ENCODE results near the gene ARVCF.

ARVCF gene

DNA sequence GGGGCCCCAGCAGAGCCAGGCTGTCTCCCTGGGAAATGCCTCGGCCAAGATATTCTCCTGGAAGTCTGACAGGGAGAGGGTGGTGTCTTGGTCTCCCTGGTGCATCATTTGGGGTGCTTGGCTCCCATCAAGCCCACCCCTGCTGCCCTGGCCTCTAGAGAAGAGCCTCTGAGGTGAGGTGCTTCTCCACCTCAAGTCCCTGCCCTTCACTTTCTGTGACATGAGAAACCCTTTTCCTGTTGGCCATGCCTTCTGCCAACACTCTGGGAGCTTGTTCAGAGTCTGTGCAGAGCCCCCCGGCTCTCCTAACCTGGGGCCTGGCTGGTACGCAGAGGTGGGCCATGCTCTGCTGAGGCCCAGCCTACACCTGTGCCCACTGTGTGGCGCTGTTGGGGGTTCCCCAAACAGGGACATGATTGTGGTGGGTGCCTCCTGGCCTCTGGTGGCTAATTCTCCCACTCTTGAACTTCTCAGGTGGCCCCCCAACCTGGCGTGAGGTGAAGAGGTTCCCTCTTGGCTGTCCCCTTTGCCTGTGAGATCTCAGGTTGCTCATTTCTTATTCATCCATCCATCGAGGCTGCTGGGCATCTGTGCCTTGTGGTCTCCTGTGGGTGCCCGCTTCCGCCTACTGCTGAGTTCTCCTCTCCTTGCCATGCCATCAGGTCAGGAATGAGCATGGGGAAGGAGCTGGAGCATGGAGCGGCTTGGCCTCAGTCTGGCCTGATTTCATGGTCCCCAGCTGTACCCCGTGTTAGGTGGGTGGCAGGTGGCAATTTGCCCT is 44.3 kb upstream of the ARVCF start:
- Histone ChIP-seq H3K4me3 (ENCODE audit: low read length in 2 of 2) (no peak overlapping the region), H3K9ac (ENCODE audit: low read depth in 1 of 2, low read length in 2 of 2) (no peak overlapping the region), H3K27me3 (ENCODE audit: control insufficient read depth in 2 of 2, insufficient read depth in 2 of 2, low read length in 2 of 2) (no peaks in the 10 kb centered on the region), H3K4me1 (ENCODE audit: control insufficient read depth in 2 of 2, insufficient read depth in 2 of 2, low read length in 2 of 2) (no peaks in the 10 kb centered on the region), H3K36me3 (ENCODE audit: control insufficient read depth in 2 of 2, insufficient read depth in 2 of 2, low read length in 2 of 2) (peaks cover 32 to 54% of the 10 kb centered on the region in 2 donors), H3K27ac (ENCODE audit: low read depth in 2 of 2, low read length in 2 of 2) (no peak overlapping the region), H3K9me3 (ENCODE audit: control insufficient read depth in 2 of 2, low read length in 2 of 2) (no peaks in the 10 kb centered on the region)

DNA sequence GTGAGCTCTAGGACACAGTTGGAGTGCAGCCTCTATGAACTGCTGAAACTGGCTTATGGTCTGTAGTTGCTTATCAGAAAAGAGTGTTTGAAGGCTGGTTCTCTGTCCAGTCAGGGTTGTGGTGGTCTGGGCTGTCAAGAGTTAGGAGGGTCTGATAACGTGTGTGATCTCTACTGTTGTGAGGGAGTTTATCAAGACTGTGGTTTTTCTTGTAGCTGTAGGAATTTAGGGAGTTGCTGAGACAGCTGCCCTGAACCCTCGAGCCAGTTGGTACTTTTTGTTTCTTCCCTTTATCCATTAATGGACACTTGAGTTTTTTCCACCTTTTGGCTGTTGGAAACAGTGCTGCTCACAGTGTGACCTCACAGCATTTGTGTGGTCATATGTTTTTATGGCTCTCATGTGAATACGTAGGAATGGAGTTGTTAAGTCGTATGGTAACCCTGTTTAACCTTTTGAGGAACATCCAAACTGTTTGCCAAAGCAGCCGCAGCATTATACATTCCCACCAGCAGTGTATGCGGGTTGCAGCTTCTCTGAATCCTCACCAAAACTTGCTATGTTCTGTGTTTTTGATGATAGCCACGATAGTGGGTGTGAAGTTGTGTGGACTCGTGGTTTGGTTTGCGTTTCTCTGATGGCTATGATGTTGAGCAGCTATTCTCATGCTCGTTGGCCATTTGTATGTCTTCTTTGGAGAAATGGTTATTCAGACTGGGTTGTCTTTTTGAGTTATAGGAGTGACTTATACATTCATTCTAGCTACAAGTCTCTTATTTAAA is 42.6 kb upstream of the ARVCF start:
- Histone ChIP-seq H3K9ac (ENCODE audit: low read depth in 1 of 2, low read length in 2 of 2) (no peak overlapping the region), H3K4me3 (ENCODE audit: low read length in 2 of 2) (no peak overlapping the region), H3K27ac (ENCODE audit: low read depth in 2 of 2, low read length in 2 of 2) (no peak overlapping the region), H3K4me1 (ENCODE audit: control insufficient read depth in 2 of 2, insufficient read depth in 2 of 2, low read length in 2 of 2) (no peaks in the 10 kb centered on the region), H3K27me3 (ENCODE audit: control insufficient read depth in 2 of 2, insufficient read depth in 2 of 2, low read length in 2 of 2) (no peaks in the 10 kb centered on the region), H3K36me3 (ENCODE audit: control insufficient read depth in 2 of 2, insufficient read depth in 2 of 2, low read length in 2 of 2) (peaks cover 30 to 51% of the 10 kb centered on the region in 2 donors), H3K9me3 (ENCODE audit: control insufficient read depth in 2 of 2, low read length in 2 of 2) (no peaks in the 10 kb centered on the region)

DNA sequence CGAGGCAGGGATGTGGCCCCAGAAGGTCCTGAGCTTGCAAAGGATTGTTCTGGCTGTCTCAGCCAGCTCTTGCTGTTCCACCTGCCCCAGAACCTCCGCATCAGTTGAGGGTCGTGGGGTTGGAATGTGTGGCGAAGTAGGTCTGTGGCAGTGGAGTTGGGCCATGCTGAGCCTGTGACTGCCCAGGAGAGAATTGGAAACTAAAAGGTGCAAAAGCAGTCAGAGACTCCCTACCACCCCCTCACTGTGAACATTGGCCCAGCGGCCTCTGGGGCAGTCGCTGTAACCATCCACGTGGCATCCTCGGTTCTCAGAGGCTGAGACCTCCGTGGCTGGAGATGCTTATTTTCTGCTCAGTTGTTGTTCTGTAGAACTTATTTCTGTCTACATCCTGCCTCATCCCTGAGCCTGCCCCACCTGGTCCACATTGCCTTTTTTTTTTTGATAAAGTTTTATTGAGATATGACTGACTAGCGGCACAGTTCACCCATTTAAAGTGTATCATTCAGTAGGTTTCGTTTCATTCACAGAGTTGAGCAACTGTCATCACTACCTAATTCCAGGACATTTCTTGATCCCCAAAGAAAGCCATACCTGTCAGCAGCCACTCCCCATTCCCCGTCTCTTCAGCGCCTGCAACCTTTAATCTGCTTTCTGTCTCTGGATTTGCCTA is 41.1 kb upstream of the ARVCF start:
- Histone ChIP-seq H3K27me3 (ENCODE audit: control insufficient read depth in 2 of 2, insufficient read depth in 2 of 2, low read length in 2 of 2) (no peaks in the 10 kb centered on the region), H3K36me3 (ENCODE audit: control insufficient read depth in 2 of 2, insufficient read depth in 2 of 2, low read length in 2 of 2) (peaks cover 34 to 56% of the 10 kb centered on the region in 2 donors), H3K4me3 (ENCODE audit: low read length in 2 of 2) (no peak overlapping the region), H3K9ac (ENCODE audit: low read depth in 1 of 2, low read length in 2 of 2) (no peak overlapping the region), H3K9me3 (ENCODE audit: control insufficient read depth in 2 of 2, low read length in 2 of 2) (no peaks in the 10 kb centered on the region), H3K4me1 (ENCODE audit: control insufficient read depth in 2 of 2, insufficient read depth in 2 of 2, low read length in 2 of 2) (peaks cover 0 to 3% of the 10 kb centered on the region in 2 donors), H3K27ac (ENCODE audit: low read depth in 2 of 2, low read length in 2 of 2) (no peak overlapping the region)

DNA sequence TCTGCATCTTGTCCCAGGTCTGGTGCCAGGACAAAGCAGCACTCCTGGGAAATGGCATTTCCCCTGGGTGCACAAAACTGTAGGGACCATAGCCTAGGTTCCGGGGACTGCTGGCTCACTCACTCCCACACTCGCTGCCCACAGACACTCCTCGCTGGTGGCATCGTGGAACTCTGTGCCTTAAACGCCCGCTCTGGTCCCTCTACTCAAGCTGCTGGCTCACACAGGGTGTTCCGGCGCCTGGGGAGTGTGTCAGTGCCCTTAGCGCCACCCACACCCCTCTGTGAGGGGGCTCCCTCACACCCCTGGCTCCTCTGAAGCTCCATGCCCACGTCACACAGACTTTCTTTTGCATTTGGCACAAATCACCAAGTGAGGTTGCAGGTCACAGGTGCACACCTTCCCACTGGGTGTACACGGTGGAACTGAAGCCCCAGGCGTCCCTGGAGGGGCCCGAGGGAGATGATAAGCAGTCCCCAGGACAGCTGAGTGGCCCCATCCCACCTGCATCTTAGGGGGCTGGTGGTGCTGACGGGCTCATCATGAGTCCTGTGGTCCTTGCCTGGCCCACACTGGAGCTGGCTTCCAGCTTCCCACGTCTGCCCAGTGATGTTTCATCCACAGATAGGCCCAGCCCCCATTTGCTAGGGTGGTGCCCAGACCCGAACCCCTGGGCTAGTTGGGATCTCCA is 40.2 kb upstream of the ARVCF start:
- no peaks in the 10 kb centered on the region for H3K27me3 ChIP-seq (ENCODE audit: control insufficient read depth in 2 of 2, insufficient read depth in 2 of 2, low read length in 2 of 2)
- H3K9me3 ChIP-seq (ENCODE audit: control insufficient read depth in 2 of 2, low read length in 2 of 2), result no peaks in the 10 kb centered on the region
- no peak overlapping the region for H3K4me3 ChIP-seq (ENCODE audit: low read length in 2 of 2)
- H3K9ac ChIP-seq (ENCODE audit: low read depth in 1 of 2, low read length in 2 of 2), result no peak overlapping the region
- H3K4me1 ChIP-seq (ENCODE audit: control insufficient read depth in 2 of 2, insufficient read depth in 2 of 2, low read length in 2 of 2), result peaks cover 0 to 6% of the 10 kb centered on the region in 2 donors
- peaks cover 32 to 57% of the 10 kb centered on the region in 2 donors for H3K36me3 ChIP-seq (ENCODE audit: control insufficient read depth in 2 of 2, insufficient read depth in 2 of 2, low read length in 2 of 2)
- H3K27ac ChIP-seq (ENCODE audit: low read depth in 2 of 2, low read length in 2 of 2), result no peak overlapping the region

DNA sequence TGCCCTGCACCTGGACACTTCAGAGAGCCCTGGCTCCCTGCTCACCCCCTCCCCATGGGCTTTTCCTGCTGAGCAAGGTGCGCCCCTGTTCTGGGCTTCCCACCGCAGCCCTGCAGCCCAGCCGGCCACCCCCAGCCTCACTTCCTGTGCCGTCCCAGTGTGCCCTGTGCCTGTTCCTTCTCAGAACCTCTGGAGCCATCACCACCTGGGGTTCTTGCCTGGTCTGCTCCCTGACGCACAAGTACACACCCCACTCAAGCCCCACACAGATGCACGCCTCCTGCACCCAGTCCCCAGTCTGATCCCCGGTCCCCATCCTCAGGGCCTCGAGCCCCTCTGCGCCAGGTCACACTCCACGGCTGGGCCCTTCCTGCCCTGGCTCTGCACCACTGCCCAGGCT is 39.5 kb upstream of the ARVCF start:
- H3K27me3 ChIP-seq (ENCODE audit: control insufficient read depth in 2 of 2, insufficient read depth in 2 of 2, low read length in 2 of 2), result no peaks in the 10 kb centered on the region
- peaks cover 26 to 52% of the 10 kb centered on the region in 2 donors for H3K36me3 ChIP-seq (ENCODE audit: control insufficient read depth in 2 of 2, insufficient read depth in 2 of 2, low read length in 2 of 2)
- H3K27ac ChIP-seq (ENCODE audit: low read depth in 2 of 2, low read length in 2 of 2), result no peak overlapping the region
- H3K9me3 ChIP-seq (ENCODE audit: control insufficient read depth in 2 of 2, low read length in 2 of 2), result no peaks in the 10 kb centered on the region
- H3K9ac ChIP-seq (ENCODE audit: low read depth in 1 of 2, low read length in 2 of 2), result no peak overlapping the region
- H3K4me3 ChIP-seq (ENCODE audit: low read length in 2 of 2), result no peak overlapping the region
- peaks cover 0 to 6% of the 10 kb centered on the region in 2 donors for H3K4me1 ChIP-seq (ENCODE audit: control insufficient read depth in 2 of 2, insufficient read depth in 2 of 2, low read length in 2 of 2)

DNA sequence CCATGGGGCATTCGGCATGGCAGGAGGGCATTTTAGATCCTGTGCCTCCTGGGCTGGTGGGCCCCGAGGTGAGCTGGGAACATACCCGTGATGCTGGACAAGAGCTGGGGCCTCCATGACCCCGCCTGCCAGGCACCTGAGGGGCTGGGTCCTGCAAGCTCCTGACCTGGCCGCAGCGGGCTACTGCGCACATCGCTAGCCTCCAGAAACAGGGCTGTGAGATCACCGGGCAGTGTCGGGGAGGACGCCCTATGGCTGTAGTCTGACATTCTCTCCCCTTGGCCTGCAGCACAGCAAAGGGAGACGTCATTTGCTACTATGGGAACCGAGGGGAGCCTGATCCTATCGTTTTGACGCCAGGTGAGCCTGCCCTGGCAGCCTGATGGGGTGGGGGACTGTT is 39.0 kb upstream of the ARVCF start:
- H3K36me3 ChIP-seq (ENCODE audit: control insufficient read depth in 2 of 2, insufficient read depth in 2 of 2, low read length in 2 of 2), result peaks cover 25 to 48% of the 10 kb centered on the region in 2 donors
- H3K4me1 ChIP-seq (ENCODE audit: control insufficient read depth in 2 of 2, insufficient read depth in 2 of 2, low read length in 2 of 2), result peaks cover 0 to 6% of the 10 kb centered on the region in 2 donors
- no peak overlapping the region for H3K27ac ChIP-seq (ENCODE audit: low read depth in 2 of 2, low read length in 2 of 2)
- no peak overlapping the region for H3K9ac ChIP-seq (ENCODE audit: low read depth in 1 of 2, low read length in 2 of 2)
- no peak overlapping the region for H3K4me3 ChIP-seq (ENCODE audit: low read length in 2 of 2)
- H3K9me3 ChIP-seq (ENCODE audit: control insufficient read depth in 2 of 2, low read length in 2 of 2), result no peaks in the 10 kb centered on the region
- no peaks in the 10 kb centered on the region for H3K27me3 ChIP-seq (ENCODE audit: control insufficient read depth in 2 of 2, insufficient read depth in 2 of 2, low read length in 2 of 2)

- peaks cover 25 to 48% of the 10 kb centered on the region in 2 donors for H3K36me3 ChIP-seq (ENCODE audit: control insufficient read depth in 2 of 2, insufficient read depth in 2 of 2, low read length in 2 of 2)
- no peaks in the 10 kb centered on the region for H3K27me3 ChIP-seq (ENCODE audit: control insufficient read depth in 2 of 2, insufficient read depth in 2 of 2, low read length in 2 of 2)
- H3K9me3 ChIP-seq (ENCODE audit: control insufficient read depth in 2 of 2, low read length in 2 of 2), result no peaks in the 10 kb centered on the region
- no peak overlapping the region for H3K9ac ChIP-seq (ENCODE audit: low read depth in 1 of 2, low read length in 2 of 2)
- H3K4me3 ChIP-seq (ENCODE audit: low read length in 2 of 2), result no peak overlapping the region
- peaks cover 0 to 6% of the 10 kb centered on the region in 2 donors for H3K4me1 ChIP-seq (ENCODE audit: control insufficient read depth in 2 of 2, insufficient read depth in 2 of 2, low read length in 2 of 2)
- no peak overlapping the region for H3K27ac ChIP-seq (ENCODE audit: low read depth in 2 of 2, low read length in 2 of 2)
Measured at GRCh38 chr22:20055144-20055543, 38.5 kb upstream of the ARVCF start.

DNA sequence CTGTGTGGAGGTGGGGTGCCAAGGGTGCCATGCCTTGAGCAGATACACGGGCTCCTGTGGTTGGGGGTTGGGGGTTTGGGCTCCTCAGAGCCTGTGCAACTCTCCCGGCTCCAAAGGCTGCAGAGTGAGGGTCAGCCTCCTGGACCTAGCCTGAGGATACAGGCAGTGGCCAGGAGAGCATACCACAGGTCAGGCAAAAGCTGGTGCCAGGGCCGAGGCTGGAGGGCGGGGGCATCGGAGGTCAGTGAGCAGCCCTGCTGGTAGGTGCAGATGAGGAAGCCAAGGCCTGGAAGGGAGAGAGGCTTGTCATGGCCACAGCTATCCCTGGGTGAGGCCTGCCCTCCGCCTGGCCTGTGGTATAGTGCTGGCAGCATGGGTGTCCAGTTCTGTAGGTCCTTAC is 37.9 kb upstream of the ARVCF start:
- H3K27me3 ChIP-seq (ENCODE audit: control insufficient read depth in 2 of 2, insufficient read depth in 2 of 2, low read length in 2 of 2), result no peaks in the 10 kb centered on the region
- H3K4me1 ChIP-seq (ENCODE audit: control insufficient read depth in 2 of 2, insufficient read depth in 2 of 2, low read length in 2 of 2), result peaks cover 0 to 6% of the 10 kb centered on the region in 2 donors
- H3K9ac ChIP-seq (ENCODE audit: low read depth in 1 of 2, low read length in 2 of 2), result no peak overlapping the region
- H3K36me3 ChIP-seq (ENCODE audit: control insufficient read depth in 2 of 2, insufficient read depth in 2 of 2, low read length in 2 of 2), result peaks cover 25 to 48% of the 10 kb centered on the region in 2 donors
- no peak overlapping the region for H3K27ac ChIP-seq (ENCODE audit: low read depth in 2 of 2, low read length in 2 of 2)
- H3K9me3 ChIP-seq (ENCODE audit: control insufficient read depth in 2 of 2, low read length in 2 of 2), result no peaks in the 10 kb centered on the region
- H3K4me3 ChIP-seq (ENCODE audit: low read length in 2 of 2), result no peak overlapping the region

DNA sequence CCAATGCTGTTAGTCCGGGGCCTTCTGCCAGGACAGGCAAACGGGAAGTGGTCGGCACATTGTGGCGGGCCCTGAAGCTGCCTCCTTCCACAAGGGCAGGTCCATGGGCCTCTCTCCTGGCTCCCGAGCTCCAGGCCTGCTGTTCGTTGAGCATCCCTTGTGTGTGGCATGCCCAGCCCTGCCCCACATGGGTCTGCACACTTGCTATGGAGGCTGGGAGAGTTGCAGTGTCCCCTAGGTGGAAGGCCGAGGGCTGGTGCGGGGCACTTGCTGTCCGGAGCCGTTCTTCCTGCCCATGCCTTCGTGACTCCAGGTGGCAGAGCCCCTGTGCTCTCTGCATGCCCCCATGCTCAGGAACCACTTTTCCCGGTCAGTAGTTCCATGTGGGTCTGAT is 37.4 kb upstream of the ARVCF start:
- Histone ChIP-seq H3K9ac (ENCODE audit: low read depth in 1 of 2, low read length in 2 of 2) (no peak overlapping the region), H3K36me3 (ENCODE audit: control insufficient read depth in 2 of 2, insufficient read depth in 2 of 2, low read length in 2 of 2) (peaks cover 25 to 47% of the 10 kb centered on the region in 2 donors), H3K27me3 (ENCODE audit: control insufficient read depth in 2 of 2, insufficient read depth in 2 of 2, low read length in 2 of 2) (no peaks in the 10 kb centered on the region), H3K4me1 (ENCODE audit: control insufficient read depth in 2 of 2, insufficient read depth in 2 of 2, low read length in 2 of 2) (peaks cover 0 to 6% of the 10 kb centered on the region in 2 donors), H3K9me3 (ENCODE audit: control insufficient read depth in 2 of 2, low read length in 2 of 2) (no peaks in the 10 kb centered on the region), H3K4me3 (ENCODE audit: low read length in 2 of 2) (no peak overlapping the region), H3K27ac (ENCODE audit: low read depth in 2 of 2, low read length in 2 of 2) (no peak overlapping the region)

All from mucosa of rectum (tissue), 2 donors.